ENCODE data around the gene EML4. TPM values are rescaled to one million over a fixed set of nuclear protein-coding genes. Genes with fewer than 3 reads are reported as not detected.
"Not testable (repeated sequence)": the region's sequence is repeated elsewhere in the genome, so short reads cannot be mapped to it uniquely, and the experiment has no call there.

The EML4 gene
- total RNA-seq, 1 donor from 2014 or later: 28.5 TPM

DNA sequence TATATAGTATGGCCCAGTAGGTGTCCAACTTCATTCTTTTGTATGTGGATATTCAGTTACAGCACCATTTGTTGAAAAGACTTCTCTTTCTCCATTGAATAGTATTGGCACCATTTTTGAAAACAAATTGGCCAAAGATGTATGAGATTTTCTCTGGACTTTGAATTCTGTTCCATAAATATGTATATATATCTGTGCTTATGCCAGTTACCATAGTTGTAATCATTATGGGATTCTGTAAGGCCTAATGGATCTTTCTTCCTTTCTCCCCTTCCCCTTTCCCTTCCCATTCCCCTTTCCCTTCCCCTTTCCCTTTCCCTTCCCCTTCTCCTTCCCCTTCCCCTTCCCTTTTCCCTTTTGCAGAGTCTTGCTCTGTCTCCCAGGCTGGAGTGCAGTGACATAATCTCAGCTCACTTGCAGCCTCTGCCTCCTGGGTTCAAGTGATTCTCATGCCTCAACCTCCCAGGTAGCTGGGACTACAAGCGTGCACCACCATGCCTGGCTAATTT, 140.9 kb downstream of the EML4 start:
- ATAC-seq: no peak

DNA sequence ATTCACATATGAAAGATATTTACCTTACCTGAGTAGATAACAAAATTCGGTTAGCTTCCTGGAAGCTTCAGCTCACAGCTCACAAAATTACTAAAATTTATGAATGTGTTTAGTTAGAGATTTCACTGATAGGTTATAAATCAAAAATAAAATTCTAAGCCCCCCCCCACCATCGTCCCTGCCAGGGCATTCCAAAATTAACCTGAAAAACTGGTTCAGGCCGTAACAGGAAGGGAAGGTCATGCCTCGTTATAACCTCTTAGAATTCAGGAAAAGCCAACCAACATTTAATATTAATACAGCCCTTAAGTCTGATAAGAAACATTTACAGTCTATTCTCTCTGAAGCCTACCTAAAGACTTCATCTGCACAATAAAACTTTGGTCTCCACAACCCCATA, 143.0 kb downstream of the EML4 start:
- no peak for ATAC-seq

DNA sequence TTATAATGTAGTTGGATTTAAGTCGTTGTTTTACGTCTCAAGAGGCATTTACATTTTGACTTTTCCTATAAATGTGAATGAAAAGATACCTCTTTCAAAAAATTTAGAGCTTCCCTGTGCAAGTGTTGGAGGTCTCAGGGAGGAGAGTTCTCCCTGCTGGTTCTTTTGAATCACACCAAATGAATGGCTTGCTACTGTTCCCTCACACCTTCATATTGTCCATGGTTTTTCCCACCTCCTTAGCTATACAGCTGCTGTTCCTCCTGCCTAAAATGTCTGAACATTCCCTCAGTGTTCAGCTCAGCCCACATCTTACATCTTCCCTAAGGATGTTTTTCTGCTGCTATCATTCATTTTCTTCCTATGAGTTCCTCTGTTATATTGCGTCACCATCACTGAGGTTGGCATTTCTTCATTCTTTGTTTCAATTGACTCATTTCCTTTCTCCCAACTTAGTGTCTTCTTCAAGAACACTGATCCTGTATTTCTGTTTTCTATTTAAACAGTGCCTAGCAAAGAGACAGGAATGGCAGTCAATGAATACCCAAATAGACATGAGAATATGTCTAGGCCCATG, 145.8 kb downstream of the EML4 start:
- ATAC-seq: no peak

DNA sequence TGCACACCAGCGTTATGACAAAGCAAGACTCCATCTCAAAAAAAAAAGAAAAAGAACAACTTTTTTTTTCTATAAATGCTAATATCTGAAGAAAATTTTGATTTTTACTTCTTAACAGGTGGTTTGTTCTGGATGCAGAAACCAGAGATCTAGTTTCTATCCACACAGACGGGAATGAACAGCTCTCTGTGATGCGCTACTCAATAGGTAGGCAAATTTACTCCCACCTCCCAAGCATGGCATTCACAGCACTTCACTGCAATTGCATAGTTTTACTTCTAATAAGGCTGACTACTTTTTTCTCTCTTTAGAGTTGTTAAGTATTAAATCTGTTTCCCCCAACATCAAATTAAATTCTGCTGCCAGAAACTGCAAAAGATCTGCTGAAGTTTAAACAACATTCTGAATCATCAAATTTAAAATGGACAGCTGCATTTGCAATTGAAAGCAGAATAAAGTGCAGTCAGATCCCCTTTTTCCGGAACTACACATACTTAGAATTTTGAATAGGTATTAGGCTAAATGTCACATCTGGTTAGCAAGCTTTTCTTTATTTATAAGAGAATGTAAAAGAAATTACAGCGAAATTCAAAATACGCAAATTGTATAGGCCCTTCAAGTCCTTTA, 146.8 kb downstream of the EML4 start:
- ATAC-seq: no peak

DNA sequence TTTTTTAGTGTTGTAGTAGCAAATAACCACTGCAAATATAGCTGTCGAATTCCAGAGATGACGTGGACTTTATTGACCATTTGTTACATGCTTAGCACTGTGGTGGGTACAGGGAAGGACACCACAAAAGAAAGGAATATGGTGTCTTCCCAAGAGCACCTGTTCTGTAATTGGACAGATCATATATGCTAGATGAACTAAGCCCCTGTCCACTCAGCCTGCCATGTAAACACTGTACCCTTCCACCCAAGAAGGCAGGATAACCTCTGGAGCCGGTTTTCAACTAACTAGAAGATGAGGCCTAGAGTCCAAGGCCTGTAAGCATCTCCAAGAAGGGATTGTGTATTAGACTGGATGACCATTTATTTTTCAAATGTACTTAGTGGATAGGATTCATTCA, 147.8 kb downstream of the EML4 start:
- ATAC-seq: no peak

DNA sequence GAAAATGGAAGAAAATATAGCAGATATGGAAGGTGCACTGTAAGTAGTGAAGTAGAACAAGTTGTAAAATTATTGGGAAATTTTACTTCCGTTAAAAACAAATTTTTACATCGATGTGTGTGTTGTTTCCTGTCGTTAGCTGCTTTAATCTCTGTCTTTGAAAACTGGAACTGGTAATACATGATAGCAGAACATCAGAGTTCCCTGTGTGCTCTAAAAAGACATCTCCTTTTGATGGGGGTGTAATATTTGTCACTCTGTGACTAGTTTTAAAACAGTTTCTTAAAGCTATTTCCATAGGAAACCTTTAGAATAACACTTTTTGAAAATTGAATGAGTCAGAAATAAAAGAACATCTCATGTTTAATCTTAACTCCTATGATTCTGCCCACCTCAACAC, 148.3 kb downstream of the EML4 start:
- ATAC-seq: no peak

DNA sequence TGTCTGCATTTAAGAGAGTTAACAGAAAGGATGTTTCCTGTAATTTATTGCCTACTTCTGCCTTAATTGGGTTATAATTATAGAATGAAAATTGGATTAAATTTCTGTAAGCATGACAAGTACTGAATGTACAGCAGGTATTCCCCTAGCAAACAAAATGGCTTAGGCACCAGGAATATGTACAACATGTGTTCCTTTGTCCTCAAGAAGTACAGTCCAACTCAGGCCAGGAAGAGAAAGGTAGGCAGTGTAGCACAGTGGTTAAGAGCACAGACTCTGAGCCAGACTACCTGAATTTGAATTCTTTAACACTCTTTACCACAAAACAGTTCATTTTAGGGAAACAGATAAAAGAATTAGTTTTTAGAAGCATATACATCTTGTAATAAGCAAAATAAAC, 148.8 kb downstream of the EML4 start:
- ATAC-seq: no peak

DNA sequence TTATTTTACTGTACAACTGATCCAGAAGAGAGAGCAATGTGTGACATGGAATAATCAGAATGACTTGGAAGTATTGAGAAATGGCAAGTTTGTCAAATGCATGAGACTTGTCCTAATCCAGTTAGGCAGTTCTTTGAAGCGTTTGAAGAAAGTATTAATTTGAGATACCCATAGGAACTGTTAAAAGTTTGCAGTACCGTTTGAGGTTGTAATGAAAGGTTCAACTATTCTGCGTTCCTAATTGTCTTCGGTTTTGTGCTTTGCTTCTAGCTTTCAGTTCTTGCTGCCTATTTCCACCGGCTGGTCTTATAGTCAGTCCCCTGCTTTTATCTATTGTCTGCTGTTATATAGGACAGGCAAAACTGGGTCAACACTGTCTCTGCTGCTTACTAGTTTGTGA, 150.1 kb downstream of the EML4 start:
- no peak for ATAC-seq

DNA sequence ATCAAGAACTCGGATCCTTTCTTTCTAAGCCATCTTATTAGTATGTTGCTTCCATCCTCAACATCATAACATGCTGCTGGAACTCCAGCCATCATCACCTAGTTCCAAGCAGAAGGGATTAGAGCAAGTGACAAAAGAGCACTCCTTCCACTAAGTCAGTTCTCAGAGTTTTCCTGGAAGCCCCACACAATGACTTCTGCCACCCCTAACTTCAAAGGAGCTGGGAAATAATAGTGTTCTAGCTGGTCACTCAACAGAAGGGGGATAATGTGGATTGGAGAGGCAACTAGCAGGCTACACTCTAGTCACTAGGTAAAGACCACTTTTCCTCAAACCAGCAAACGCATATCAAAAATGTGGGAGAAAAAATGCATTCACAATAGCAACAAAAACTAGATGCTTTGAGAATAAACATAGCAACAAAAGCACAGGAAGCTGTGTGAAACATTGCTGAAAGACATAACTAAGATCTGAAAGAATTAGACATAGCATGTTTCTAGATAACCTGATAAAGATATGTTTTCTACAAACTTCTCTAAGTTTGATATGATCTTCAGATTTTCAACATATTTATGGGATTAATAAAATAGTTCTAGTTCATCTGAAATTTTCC, 152.4 kb downstream of the EML4 start:
- ATAC-seq: no peak

DNA sequence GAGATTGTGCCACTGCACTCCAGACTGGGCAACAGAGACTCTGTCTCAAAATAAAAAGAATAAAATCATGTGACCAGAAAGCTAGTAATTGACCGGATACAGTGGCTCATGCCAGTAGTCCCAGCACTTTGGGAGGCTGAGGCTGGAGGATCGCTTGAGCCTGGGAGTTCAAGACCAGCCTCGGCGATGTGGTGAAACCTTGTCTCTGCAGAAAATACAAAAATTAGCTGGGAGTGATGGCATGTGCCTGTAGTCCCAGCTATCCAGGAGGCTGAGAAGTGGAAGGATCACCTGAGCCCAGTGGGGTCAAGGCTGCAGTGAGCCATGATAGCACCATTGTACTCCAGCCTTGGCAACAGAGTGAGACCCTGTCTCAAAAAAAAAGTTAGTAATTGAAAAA, 155.1 kb downstream of the EML4 start:
- no peak for ATAC-seq

DNA sequence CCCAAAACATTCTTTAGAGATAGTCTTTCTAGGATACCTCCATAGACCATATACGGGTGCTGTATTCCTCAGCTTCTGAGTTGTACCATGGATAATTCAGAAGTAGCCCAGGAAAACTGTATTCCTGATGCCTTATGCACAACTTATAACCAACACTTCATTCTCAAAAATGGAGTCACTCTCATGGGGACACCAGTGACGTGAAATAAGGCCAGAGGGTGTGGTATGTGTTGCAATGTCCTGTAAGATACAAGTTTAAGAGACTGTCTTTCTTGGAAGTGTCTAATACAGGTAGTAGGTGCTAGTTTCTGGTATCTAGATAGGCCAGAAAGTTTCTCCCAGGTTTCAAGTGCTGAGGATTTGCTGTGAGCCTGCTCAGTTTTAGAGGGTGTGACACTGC, 155.8 kb downstream of the EML4 start:
- no peak for ATAC-seq

DNA sequence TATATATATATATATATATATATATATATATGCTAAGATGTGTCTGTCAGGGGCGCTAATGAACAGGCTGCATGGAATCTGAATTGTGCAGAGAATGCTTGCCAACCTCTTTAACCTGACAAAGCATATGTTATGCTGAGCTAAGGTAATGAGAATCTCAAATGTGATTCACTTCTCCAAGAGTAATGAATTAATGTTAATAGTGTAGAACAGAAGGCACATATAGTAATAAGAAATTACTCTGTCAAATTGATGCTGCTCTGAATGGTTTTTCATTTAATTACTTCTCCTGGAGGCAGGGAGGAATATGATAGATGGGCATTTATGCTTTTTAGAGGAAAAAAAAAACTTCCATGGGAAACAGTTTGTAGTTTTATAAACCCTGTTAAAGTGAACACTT, 156.5 kb downstream of the EML4 start:
- no peak for ATAC-seq

DNA sequence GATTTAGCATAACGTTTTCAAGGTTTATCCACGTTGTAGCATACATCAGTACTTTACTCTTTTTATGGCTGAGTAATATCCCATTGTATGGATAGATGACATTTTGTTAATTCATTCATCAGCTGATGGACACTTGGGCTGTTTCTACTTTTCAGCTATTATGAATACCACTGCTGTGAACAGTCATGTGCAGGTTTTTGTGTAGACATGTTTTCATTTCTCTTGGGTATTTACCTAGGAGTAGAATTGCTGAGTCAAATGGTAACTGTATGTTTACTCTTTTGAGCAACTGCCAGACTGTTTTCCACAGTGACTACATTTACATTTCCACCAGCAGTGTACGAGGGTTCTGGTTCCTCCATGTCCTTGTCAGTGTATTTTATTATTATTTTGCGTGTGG, 158.0 kb downstream of the EML4 start:
- peak; percentile 78 for ATAC-seq

DNA sequence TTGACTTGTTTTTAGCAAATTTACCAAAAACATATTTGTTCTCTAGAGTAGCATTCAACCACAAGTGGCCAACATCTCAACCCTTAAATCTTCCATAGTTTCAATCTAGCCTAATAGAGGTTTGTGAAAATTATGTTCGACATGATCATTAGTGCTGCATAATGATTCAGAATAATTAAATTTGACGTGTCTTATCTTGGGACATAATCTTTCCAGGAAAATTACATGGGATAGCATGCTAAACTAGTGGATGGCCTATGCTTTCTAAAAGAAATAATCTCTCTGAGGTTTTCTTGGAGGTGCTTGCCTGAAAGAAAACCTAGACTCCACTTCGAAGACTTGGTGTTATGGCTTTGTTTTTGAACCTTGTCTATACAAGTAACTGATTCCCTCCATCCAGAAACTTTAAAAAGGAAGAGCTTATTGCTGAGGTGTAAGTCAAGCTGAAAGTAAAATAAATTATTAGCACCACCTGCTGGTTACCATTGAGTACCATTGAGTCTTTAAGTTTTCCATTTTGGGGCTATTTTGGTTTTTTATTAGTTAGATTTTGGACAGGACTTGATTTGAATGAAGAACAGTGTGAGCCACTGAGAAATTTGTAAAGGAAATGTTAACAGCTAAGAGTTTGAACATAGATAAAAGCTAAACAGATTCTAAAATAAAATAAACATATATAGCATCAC, 159.1 kb downstream of the EML4 start:
- no peak for ATAC-seq

DNA sequence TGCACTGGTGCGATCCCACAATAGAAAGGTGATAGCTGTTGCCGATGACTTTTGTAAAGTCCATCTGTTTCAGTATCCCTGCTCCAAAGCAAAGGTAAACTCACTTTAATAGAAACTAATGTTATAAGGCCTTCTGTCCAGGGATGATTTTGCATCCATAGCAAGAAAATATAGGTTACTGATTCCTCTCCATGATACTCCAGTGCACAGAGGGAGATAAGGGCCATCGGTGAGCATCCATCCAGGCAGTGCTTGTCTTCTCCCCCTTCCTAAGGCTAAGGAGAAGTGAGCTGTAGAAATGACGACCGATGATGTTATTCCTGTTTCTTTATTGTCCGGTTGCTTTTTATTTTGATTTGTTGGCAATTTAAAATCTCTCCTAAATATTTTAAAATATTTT, 159.8 kb downstream of the EML4 start:
- no peak for ATAC-seq

DNA sequence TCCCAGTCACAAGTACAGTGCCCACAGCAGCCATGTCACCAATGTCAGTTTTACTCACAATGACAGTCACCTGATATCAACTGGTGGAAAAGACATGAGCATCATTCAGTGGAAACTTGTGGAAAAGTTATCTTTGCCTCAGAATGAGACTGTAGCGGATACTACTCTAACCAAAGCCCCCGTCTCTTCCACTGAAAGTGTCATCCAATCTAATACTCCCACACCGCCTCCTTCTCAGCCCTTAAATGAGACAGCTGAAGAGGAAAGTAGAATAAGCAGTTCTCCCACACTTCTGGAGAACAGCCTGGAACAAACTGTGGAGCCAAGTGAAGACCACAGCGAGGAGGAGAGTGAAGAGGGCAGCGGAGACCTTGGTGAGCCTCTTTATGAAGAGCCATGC, 160.6 kb downstream of the EML4 start:
- no peak for ATAC-seq

DNA sequence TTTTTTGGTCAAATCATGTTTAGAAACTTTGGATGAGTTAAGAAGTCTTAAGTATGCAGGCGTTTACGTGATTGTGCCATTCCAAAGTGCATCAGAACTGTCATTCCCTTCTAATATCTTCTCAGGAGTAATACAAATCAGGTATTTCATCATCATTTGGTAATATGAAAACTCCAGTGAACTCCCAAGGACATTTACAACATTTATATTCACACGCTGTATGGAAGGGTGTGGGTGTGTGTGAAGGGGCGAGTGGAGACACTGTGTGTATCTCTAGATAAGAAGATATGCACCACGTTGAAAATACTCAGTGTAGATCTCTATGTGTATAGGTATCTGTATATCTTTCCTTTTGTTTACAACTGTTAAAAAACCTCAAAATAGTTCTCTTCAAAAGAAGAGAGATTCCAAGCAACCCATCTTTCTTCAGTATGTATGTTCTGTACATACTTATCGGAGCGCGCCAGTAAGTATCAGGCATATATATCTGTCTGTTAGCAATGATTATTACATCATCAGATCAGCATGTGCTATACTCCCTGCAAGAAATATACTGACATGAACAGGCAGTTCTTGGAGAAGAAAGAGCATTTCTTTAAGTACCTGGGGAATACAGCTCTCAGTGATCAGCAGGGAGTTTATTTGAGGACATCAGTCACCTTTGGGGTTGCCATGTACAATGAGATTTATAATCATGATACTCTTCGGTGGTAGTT, 162.6 kb downstream of the EML4 start:
- no peak for ATAC-seq

DNA sequence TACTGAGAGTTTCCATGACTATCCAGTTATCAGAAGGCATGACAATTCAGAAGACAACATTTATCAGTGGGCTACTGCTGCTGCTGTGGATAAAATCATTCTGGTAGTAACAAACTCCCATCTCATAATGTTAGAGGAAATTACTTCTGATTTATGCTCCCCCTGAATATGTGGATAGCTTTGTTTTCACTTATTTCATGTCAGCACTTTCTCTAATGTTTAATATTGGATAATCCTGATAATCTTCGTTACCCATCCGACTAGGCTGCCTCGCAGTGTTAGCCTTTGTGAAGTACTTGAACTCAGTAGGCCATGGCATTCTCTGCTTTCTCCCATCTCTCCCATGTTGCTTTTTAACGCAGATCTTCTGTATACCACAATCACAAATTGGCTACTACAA, 163.4 kb downstream of the EML4 start:
- no peak for ATAC-seq

DNA sequence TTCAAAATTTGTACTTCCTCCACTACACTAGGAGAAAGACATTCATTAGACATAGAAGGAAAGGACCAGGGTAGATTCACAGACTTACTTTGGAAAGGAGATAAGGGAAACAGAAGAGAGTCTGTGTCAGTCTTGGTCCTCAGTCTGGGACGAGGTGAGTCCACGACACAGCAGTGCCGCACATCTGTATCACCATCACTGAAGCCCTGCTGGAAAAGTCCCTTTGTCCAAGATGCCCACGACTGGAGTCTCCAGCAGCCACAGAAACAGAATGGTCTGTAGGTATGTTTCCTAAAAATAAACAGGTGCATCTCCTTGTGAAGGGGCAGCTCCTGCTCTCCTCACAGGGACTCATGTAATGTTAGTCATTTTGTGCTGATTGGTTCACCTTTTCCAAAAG, 164.4 kb downstream of the EML4 start:
- ATAC-seq: no peak

DNA sequence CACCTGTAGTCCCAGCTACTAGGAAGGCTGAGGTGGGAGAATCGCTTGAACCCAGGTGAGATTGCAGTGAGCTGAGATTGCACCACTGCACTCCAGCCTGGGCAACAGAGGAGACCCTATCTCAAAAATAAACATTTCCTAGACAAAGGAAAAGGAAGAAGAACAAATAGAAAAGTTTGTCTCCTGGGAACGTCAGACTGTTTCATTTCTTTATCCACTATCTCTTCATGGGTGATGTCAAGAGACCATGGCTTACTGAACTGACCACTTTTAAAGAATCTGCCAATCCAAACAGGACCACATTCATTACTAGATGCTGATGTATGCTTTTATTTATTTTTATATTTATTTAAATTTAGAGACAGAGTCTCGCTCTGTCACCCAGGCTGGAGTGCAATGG, 165.1 kb downstream of the EML4 start:
- ATAC-seq: no peak

DNA sequence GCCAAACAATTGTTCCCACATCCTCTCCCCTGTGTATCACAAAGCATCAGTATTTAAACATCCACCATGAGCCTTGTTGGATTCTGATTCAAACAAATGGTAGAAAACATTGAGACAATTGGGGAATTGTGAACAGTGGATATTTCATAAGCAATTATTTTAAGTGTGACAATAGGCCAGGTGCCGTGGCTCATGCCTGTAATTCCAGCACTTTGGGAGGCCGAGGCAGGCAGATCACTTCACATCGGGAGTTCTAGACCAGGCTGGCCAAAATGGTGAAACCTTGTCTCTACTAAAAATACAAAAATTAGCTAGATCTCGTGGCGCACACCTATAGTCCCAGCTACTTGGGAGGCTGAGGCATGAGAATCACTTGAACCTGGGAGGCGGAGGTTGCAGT, 165.7 kb downstream of the EML4 start:
- ATAC-seq: not testable (repeated sequence)

DNA sequence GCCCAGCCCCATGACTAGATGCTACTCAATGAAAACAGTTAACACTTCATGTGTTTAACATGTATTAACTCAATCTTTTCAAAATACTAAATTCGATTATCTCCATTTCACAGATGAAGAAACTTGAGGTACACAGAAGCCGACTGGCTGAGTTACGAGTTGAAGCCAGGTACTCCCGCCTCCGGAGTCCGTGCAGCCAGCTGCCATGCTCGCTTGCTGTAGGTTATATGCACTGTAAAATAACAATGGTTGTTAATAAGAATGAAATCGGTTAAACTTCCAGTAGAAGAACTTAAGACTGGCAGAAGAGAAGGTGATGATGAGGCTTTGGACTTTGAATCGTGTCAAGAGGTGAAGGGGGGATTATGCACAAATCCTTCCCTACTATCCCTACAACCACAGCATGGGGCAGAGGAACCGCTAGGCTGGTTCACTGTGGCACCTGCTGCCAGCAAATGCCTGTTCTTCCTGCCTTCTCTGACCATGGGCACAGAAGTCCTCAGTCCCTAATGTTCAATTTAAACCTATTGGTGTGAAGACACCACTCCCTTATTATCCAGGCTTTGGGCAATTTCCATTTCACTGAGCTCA, 166.5 kb downstream of the EML4 start:
- ATAC-seq: no peak

All from esophagus mucosa (tissue), 1 donor.